ENCODE data around the gene C10orf71.

The C10orf71 gene

DNA sequence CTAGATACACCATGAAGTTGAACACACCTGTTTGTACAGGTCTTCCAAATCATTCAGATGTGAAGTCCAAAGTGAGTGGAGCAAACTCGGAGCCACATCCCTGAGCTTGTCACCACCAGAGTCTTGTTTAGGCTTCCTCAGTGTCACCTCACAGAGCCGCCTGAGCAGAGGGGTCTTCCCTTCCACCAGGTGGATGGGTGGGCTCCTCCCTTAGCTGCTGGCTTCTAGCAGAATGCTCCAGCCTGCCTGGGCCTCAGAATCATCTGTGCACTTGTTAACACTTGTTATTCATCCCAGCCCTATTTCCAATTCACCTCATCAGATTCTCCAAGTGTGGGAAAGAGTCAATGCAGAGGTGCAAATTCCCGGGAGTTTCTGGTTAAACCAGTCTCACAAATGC lies 32.5 kb downstream of the C10orf71 start:
- TF ChIP-seq, protein P1, sequence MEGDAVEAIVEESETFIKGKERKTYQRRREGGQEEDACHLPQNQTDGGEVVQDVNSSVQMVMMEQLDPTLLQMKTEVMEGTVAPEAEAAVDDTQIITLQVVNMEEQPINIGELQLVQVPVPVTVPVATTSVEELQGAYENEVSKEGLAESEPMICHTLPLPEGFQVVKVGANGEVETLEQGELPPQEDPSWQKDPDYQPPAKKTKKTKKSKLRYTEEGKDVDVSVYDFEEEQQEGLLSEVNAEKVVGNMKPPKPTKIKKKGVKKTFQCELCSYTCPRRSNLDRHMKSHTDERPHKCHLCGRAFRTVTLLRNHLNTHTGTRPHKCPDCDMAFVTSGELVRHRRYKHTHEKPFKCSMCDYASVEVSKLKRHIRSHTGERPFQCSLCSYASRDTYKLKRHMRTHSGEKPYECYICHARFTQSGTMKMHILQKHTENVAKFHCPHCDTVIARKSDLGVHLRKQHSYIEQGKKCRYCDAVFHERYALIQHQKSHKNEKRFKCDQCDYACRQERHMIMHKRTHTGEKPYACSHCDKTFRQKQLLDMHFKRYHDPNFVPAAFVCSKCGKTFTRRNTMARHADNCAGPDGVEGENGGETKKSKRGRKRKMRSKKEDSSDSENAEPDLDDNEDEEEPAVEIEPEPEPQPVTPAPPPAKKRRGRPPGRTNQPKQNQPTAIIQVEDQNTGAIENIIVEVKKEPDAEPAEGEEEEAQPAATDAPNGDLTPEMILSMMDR (IDR thresholded peaks at IDR 0.05) = no peak
- Mint-ChIP-seq H3K4me1 (no peaks in the 10 kb centered on the region), H3K9me3 (peaks cover 4% of the 10 kb centered on the region), H3K4me3 (no peak overlapping the region), H3K36me3 (ENCODE audit: low read depth) (no peaks in the 10 kb centered on the region), H3K27me3 (ENCODE audit: low read depth, poor library complexity) (peaks cover 14% of the 10 kb centered on the region), H3K27ac (no peak overlapping the region)
- no peak for DNase-seq

DNA sequence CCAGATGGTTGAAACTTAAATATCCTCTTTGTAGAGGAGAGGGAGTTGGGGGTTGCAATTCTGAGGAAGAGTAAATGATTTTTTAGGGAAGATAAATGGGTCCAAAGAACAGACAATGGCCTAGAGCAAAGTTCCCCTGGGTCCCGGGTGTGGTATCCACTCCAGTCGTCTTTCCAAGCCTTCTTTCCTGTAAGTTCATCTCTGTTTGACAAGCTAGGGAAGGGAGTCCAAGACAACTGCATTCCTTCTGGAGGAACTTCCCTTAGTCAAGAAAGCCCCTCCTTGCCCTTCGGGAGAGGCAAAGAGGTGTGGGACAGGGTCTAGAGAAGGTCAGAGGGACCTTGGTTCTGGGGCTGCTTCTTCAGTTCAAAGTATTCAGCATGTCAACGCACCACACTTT lies 33.4 kb downstream of the C10orf71 start:
- Mint-ChIP-seq H3K4me3 (no peak overlapping the region), H3K4me1 (no peaks in the 10 kb centered on the region), H3K36me3 (ENCODE audit: low read depth) (no peaks in the 10 kb centered on the region), H3K27ac (no peak overlapping the region), H3K9me3 (peaks cover 4% of the 10 kb centered on the region), H3K27me3 (ENCODE audit: low read depth, poor library complexity) (peaks cover 13% of the 10 kb centered on the region)
- TF ChIP-seq, protein P1 (IDR thresholded peaks at IDR 0.05) = no peak
- DNase-seq = no peak

DNA sequence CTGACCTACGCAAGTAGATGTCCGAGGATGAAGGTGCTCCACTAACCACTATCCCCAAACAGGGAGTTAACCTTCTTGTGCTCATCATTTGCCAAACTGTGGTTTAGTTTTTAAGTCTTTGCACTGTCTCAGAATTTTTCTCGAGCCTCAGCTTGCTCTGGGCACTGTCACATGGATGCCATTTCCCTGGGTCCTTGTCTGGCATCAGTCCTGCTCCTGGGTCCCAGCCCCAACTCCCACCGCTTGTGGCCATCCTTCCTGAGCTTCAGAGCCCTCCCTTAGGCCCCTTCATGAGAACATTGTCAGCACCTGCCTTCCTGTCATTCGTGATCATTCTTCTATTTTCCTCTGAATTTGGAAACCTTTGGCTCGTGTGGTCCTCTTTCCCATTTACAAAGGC lies 33.8 kb downstream of the C10orf71 start:
- H3K9me3 Mint-ChIP-seq = peaks cover 4% of the 10 kb centered on the region
- peaks cover 13% of the 10 kb centered on the region for H3K27me3 Mint-ChIP-seq (ENCODE audit: low read depth, poor library complexity)
- no peak overlapping the region for H3K27ac Mint-ChIP-seq
- H3K36me3 Mint-ChIP-seq (ENCODE audit: low read depth) = no peaks in the 10 kb centered on the region
- H3K4me1 Mint-ChIP-seq = no peaks in the 10 kb centered on the region
- TF ChIP-seq, protein P1 (IDR thresholded peaks at IDR 0.05) = no peak
- no peak for DNase-seq
- H3K4me3 Mint-ChIP-seq = no peak overlapping the region

DNA sequence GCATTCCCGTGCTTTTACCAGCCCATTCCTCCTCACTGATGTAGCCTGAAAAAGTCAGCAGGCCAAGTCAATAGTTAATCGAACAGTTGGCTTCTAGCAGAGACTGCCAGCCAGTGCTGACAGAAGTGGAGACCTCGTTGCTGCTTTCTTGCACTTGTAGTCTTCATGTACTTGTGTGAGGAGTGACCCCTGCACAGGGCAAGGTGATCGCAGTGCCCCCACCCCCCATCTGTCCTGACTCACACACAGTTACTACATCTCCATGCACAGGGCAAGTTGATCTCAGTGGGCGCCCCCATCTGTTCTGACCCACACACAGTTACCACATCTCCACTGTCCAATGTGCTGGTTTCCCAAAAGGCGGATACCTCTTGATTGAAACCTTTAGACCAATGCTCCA lies 34.2 kb downstream of the C10orf71 start:
- TF ChIP-seq, protein P1 (IDR thresholded peaks at IDR 0.05) = no peak
- H3K4me3 Mint-ChIP-seq = no peak overlapping the region
- DNase-seq = no peak
- H3K36me3 Mint-ChIP-seq (ENCODE audit: low read depth) = no peaks in the 10 kb centered on the region
- peaks cover 13% of the 10 kb centered on the region for H3K27me3 Mint-ChIP-seq (ENCODE audit: low read depth, poor library complexity)
- no peaks in the 10 kb centered on the region for H3K4me1 Mint-ChIP-seq
- H3K9me3 Mint-ChIP-seq = peaks cover 4% of the 10 kb centered on the region
- H3K27ac Mint-ChIP-seq = no peak overlapping the region

- no peak overlapping the region for H3K27ac Mint-ChIP-seq
- peaks cover 4% of the 10 kb centered on the region for H3K9me3 Mint-ChIP-seq
- no peak for DNase-seq
- no peaks in the 10 kb centered on the region for H3K4me1 Mint-ChIP-seq
- H3K27me3 Mint-ChIP-seq (ENCODE audit: low read depth, poor library complexity) = peaks cover 8% of the 10 kb centered on the region
- H3K36me3 Mint-ChIP-seq (ENCODE audit: low read depth) = no peaks in the 10 kb centered on the region
- TF ChIP-seq, protein P1 (IDR thresholded peaks at IDR 0.05) = no peak
- H3K4me3 Mint-ChIP-seq = no peak overlapping the region
Observed at GRCh38 chr10:49334964-49335363, 36.0 kb downstream of the C10orf71 start.

- no peak for DNase-seq
- TF ChIP-seq, protein P1 (IDR thresholded peaks at IDR 0.05) = no peak
- Mint-ChIP-seq H3K4me1 (no peaks in the 10 kb centered on the region), H3K27ac (no peak overlapping the region), H3K9me3 (peaks cover 4% of the 10 kb centered on the region), H3K4me3 (no peak overlapping the region), H3K27me3 (ENCODE audit: low read depth, poor library complexity) (peaks cover 8% of the 10 kb centered on the region), H3K36me3 (ENCODE audit: low read depth) (no peaks in the 10 kb centered on the region)
Observed at GRCh38 chr10:49335364-49335972, 36.5 kb downstream of the C10orf71 start.
